Right lobe of liver (tissue), 4 donors: ENCODE data around the gene KCNQ1OT1.

ENCODE experiments used
- POLR2A ChIP-seq: fragments of 450-650 bp; IDR thresholded peaks from one replicate; pipeline ENCODE4 v1.6.1; 2017; ENCODE audit warnings: antibody characterized with exemption, mild to moderate bottlenecking
- TF ChIP-seq, protein P1 (sequence below), 4 donors: fragments of 200-600 bp in 3 of 4; fragments of 450-650 bp in 1 of 4; IDR thresholded peaks; one replicate each; pipeline versions ENCODE4 v1.5.1 to v1.8.0; 2016 to 2022; ENCODE audit warnings: antibody characterized with exemption in 4 of 4, mild to moderate bottlenecking in 2 of 4
- donor health status: DM: no; HTN: no; CAD: no.
- donor health status: DM: no; HTN: no; CAD: no.
- donor health status: DM: no; HTN: yes; CAD: no.

DNA sequence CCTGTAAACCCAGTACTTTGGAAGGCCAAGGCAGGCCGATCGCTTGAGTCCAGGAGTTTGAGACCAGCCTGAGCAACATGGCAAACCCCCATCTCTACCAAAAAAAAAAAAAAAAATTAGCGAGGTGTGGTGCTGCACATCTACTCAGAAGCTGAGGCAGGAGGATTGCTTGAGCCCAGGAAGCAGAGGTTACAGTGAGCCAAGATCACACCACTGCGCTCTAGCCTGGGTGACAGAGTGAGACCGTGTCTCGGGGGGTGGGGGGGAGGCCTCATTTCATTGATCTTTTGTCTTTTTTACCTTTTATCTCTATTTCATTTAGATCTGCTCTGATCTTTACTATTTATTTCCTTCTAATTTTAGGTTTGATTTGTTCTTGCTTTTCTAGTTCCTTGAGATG lies 51.8 kb downstream of the KCNQ1OT1 start:
- TF ChIP-seq, protein P1, sequence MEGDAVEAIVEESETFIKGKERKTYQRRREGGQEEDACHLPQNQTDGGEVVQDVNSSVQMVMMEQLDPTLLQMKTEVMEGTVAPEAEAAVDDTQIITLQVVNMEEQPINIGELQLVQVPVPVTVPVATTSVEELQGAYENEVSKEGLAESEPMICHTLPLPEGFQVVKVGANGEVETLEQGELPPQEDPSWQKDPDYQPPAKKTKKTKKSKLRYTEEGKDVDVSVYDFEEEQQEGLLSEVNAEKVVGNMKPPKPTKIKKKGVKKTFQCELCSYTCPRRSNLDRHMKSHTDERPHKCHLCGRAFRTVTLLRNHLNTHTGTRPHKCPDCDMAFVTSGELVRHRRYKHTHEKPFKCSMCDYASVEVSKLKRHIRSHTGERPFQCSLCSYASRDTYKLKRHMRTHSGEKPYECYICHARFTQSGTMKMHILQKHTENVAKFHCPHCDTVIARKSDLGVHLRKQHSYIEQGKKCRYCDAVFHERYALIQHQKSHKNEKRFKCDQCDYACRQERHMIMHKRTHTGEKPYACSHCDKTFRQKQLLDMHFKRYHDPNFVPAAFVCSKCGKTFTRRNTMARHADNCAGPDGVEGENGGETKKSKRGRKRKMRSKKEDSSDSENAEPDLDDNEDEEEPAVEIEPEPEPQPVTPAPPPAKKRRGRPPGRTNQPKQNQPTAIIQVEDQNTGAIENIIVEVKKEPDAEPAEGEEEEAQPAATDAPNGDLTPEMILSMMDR (IDR thresholded peaks at IDR 0.05): no peak
- TF ChIP-seq POLR2A: no peak
